Ovary (tissue), 3 donors: ENCODE measurements around the gene RPL38.

Experiments used
- CTCF ChIP-seq, 3 donors: fragments of 450-650 bp in 2 of 3; fragments of 200-600 bp in 1 of 3; IDR thresholded peaks; one replicate each; pipeline versions ENCODE4 v1.5.1 to v1.8.0; 2016 to 2022; ENCODE audit warnings: antibody characterized with exemption in 3 of 3, mild to moderate bottlenecking in 1 of 3
- POLR2A ChIP-seq: fragments of 450-650 bp; IDR thresholded peaks from one replicate; pipeline ENCODE4 v1.6.1; 2017; ENCODE audit warnings: antibody characterized with exemption, mild to moderate bottlenecking, moderate library complexity
- donor health status: DM: no; HTN: no; CAD: no.

GRCh38 chr17:74199306-74200092, 4.0 kb upstream of the RPL38 start:
- TF ChIP-seq POLR2A (no peak), CTCF (IDR thresholded peaks at IDR 0.05) (peak; percentile 55 to 63 (median 60))
